Stomach (tissue), 9 donors: Measurements from ENCODE around the gene TMEM129. TPM values are rescaled to one million over a fixed set of nuclear protein-coding genes. Genes with fewer than 3 reads are reported as not detected.
"Not testable (repeated sequence)": the region's sequence is repeated elsewhere in the genome, so short reads cannot be mapped to it uniquely, and the experiment has no call there.

Experiments used
- DNase-seq, 2 donors: peaks; one replicate each; pipeline versions ENCODE4 v3.0.0 to v3.0.0-alpha.2; 2013 to 2019
- H3K27ac ChIP-seq, 5 donors: fragments of 200-600 bp in 4 of 5; sonication (generic) in 4 of 5; one replicate each; pipeline ENCODE4 v1.5.1; 2013 to 2019; ENCODE audit warnings: mild to moderate bottlenecking in 1 of 5, moderate library complexity in 1 of 5
- H3K27me3 ChIP-seq, 3 donors: fragments of 200-600 bp; sonication (generic); one replicate each; pipeline ENCODE4 v1.5.1; 2017 to 2019; ENCODE audit warnings: mixed run types in 1 of 3
- H3K36me3 ChIP-seq, 4 donors: fragments of 200-600 bp; sonication (generic); 1 replicate in 3 of 4; 2 replicates in 1 of 4; pipeline ENCODE4 v1.5.1; 2016 to 2019
- H3K4me1 ChIP-seq, 4 donors: fragments of 200-600 bp; sonication (generic); one replicate each; pipeline ENCODE4 v1.5.1; 2016 to 2019
- H3K4me3 ChIP-seq, 4 donors: fragments of 200-600 bp; sonication (generic) in 3 of 4; one replicate each; pipeline ENCODE4 v1.5.1; 2016 to 2019; ENCODE audit warnings: mild to moderate bottlenecking in 1 of 4
- H3K9me3 ChIP-seq, 4 donors: fragments of 200-600 bp; sonication (generic); one replicate each; pipeline ENCODE4 v1.5.1; 2016 to 2019
- EP300 ChIP-seq: sonication (generic); formaldehyde crosslinking; IDR thresholded peaks from one replicate; pipeline ENCODE4 v1.6.1; 2017; ENCODE audit warnings: antibody characterized with exemption
- POLR2A ChIP-seq, 4 donors: fragments of 450-650 bp; IDR thresholded peaks; one replicate each; pipeline ENCODE4 v1.6.1; 2016; ENCODE audit warnings: antibody characterized with exemption in 4 of 4, control low read depth in 2 of 4, mild to moderate bottlenecking in 1 of 4, moderate library complexity in 1 of 4
- POLR2AphosphoS5 ChIP-seq, 3 donors: sonication (generic); formaldehyde crosslinking; IDR thresholded peaks; one replicate each; pipeline ENCODE4 v1.6.1; 2016; ENCODE audit warnings: antibody characterized with exemption in 3 of 3
- WGBS, 5 donors: extraction: QIAGEN DNeasy Blood & Tissue Kit in 3 of 5; methylation state at CpG; one replicate each; pipeline versions ENCODE4 v1.1.5 to v1.1.7; 2013 to 2018; 5-methylcytosine and 5-hydroxymethylcytosine counted together
- intact Hi-C: fragments of 100-400 bp; cut with DNase I; formaldehyde crosslinking; loops from one replicate; pipeline ENCODE4 v1.15.1; 2023; ENCODE audit warnings: low total_unique reads
- polyA plus RNA-seq, 3 donors: library from polyadenylated mRNA; stranded (reverse); fragments of 200-250 nt; gene quantifications; one replicate each; pipeline ENCODE4 v1.2.3, GENCODE V29; 2013
- total RNA-seq, 5 donors: library from RNA; depleted of rRNA; stranded (reverse); fragments of >200 nt; gene quantifications; one replicate each; pipeline versions ENCODE4 v1.1.0 to v1.2.3, GENCODE V29; 2014 to 2016
- TF ChIP-seq, protein P1 (sequence below), 7 experiments: fragments of 450-650 bp in 4 of 7; fragments of 200-600 bp in 3 of 7; sonication (generic) in 3 of 7; IDR thresholded peaks; one replicate each; pipeline ENCODE4 v1.5.1; 2016 to 2019; ENCODE audit warnings: antibody characterized with exemption in 7 of 7, control low read depth in 2 of 7, mild to moderate bottlenecking in 1 of 7
- donor health status: healthy with polysubstance abuse.
- donor health status: Bipolar disorder and iron deficiency.
- donor health status: healthy.

Gene TMEM129
- total and polyA plus RNA-seq, 8 donors = 9.9 to 171 (median 24.8) TPM

DNA sequence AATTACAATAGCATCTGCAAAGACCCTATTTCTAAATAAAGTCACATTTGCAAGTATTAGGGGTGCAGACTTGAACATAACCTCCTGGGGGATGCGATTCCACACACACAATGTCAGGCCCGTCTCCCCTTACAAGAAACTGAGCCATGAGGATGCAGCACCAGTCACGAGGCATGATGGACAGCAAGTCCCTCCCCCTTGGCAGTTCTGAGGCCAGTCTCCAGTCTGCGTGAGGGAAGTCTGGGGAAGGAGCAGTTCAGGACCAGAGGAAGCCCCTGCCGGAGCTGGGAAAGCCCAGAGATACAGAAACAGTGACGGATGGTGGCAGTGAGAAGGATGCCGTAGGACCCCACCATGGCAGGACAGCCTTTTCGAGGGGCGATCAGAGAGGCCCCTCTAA, 46.4 kb downstream of the TMEM129 start:
- intact Hi-C loops = no loop called here
- Histone ChIP-seq H3K27me3 (no peaks in the 10 kb centered on the region), H3K36me3 (no peaks in the 10 kb centered on the region), H3K9me3 (no peaks in the 10 kb centered on the region), H3K4me1 (no peaks in the 10 kb centered on the region), H3K4me3 (no peak overlapping the region), H3K27ac (no peak overlapping the region)
- DNase-seq = no peak
- TF ChIP-seq EP300 = no peak
- TF ChIP-seq POLR2A (IDR thresholded peaks at IDR 0.05) = no peak
- TF ChIP-seq POLR2AphosphoS5 (IDR thresholded peaks at IDR 0.05) = no peak
- TF ChIP-seq, protein P1, sequence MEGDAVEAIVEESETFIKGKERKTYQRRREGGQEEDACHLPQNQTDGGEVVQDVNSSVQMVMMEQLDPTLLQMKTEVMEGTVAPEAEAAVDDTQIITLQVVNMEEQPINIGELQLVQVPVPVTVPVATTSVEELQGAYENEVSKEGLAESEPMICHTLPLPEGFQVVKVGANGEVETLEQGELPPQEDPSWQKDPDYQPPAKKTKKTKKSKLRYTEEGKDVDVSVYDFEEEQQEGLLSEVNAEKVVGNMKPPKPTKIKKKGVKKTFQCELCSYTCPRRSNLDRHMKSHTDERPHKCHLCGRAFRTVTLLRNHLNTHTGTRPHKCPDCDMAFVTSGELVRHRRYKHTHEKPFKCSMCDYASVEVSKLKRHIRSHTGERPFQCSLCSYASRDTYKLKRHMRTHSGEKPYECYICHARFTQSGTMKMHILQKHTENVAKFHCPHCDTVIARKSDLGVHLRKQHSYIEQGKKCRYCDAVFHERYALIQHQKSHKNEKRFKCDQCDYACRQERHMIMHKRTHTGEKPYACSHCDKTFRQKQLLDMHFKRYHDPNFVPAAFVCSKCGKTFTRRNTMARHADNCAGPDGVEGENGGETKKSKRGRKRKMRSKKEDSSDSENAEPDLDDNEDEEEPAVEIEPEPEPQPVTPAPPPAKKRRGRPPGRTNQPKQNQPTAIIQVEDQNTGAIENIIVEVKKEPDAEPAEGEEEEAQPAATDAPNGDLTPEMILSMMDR (IDR thresholded peaks at IDR 0.05) = no peak
- 65 to 74% (median 69%) methylated on average over 9 of the region's 9 CpGs for WGBS, 5 donors

DNA sequence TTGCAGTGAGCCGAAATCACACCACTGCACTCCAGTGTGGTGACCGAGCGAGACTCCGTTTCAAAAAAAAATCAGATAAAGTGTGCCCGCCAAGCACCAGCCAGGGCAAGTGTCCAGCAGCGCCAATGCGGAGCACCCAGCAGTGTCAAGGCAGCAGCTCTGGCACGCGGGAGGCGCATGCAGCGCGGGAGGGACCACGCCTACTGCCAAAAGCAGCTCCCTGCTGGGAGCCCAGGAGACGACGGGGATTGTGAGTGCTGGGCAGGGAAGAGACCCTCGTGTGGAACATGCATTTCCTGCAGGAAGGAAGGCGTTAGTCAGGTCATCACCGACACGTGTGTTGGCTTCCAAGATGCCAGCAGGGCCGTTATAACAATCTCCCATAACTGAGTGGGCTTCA, 47.5 kb downstream of the TMEM129 start:
- no peak for DNase-seq
- H3K27me3 ChIP-seq = no peaks in the 10 kb centered on the region
- H3K9me3 ChIP-seq = no peaks in the 10 kb centered on the region
- no peak overlapping the region for H3K27ac ChIP-seq
- H3K36me3 ChIP-seq = no peaks in the 10 kb centered on the region
- no peak for TF ChIP-seq POLR2AphosphoS5 (IDR thresholded peaks at IDR 0.05)
- TF ChIP-seq, protein P1 (IDR thresholded peaks at IDR 0.05) = no peak
- H3K4me1 ChIP-seq = no peaks in the 10 kb centered on the region
- intact Hi-C loops = no loop called here
- H3K4me3 ChIP-seq = no peak overlapping the region
- 85 to 88% (median 86%) methylated on average over 20 of the region's 20 CpGs for WGBS, 5 donors

DNA sequence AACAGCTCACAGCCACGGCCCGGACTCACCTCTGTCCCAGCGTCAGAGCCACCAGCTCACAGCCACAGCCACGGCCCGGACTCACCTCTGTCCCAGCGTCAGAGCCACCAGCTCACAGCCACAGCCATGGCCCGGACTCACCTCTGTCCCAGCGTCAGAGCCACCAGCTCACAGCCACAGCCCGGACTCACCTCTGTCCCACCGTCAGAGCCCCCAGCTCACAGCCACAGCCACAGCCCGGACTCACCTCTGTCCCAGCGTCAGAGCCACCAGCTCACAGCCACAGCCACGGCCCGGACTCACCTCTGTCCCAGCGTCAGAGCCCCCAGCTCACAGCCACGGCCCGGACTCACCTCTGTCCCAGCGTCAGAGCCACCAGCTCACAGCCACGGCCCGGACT, 50.1 kb downstream of the TMEM129 start:
- H3K4me3 ChIP-seq, H3K4me1 ChIP-seq, H3K27me3 ChIP-seq, H3K9me3 ChIP-seq, DNase-seq, H3K27ac ChIP-seq, intact Hi-C loops, H3K36me3 ChIP-seq: not testable (repeated sequence)
- 91 to 96% (median 92%) methylated on average over 14 to 20 of the region's 20 CpGs for WGBS, 5 donors

DNA sequence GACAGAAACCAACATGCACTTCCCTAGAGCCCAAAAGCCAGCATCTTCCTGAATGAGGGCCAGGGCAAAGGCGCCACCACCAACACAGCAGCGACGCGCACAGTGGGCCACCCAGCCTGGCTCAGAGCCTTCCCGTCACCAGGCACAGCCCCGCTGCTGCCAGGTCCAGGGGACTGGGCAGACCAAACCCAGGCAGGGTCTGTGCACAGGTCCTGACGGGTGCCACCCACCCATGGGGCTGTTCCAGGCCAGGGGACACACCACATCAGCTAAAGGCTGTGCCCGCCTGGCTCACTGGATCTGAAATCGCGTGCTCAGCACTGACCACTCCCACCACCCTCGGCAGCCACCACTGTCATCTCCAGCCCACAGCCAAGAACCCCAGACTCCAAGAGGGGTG, 50.8 kb downstream of the TMEM129 start:
- Histone ChIP-seq H3K36me3 (no peaks in the 10 kb centered on the region), H3K27ac (no peak overlapping the region), H3K9me3 (no peaks in the 10 kb centered on the region), H3K4me3 (no peak overlapping the region), H3K4me1 (peaks cover 0 to 6% (median 2%) of the 10 kb centered on the region in 4 donors), H3K27me3 (no peaks in the 10 kb centered on the region)
- intact Hi-C loops = no loop called here
- WGBS, 5 donors = 63 to 94% (median 90%) methylated on average over 1 to 11 of the region's 11 CpGs
- no peak for TF ChIP-seq POLR2A (IDR thresholded peaks at IDR 0.05)
- no peak for TF ChIP-seq POLR2AphosphoS5 (IDR thresholded peaks at IDR 0.05)
- TF ChIP-seq EP300 = no peak
- TF ChIP-seq, protein P1 (IDR thresholded peaks at IDR 0.05) = no peak
- no peak for DNase-seq

DNA sequence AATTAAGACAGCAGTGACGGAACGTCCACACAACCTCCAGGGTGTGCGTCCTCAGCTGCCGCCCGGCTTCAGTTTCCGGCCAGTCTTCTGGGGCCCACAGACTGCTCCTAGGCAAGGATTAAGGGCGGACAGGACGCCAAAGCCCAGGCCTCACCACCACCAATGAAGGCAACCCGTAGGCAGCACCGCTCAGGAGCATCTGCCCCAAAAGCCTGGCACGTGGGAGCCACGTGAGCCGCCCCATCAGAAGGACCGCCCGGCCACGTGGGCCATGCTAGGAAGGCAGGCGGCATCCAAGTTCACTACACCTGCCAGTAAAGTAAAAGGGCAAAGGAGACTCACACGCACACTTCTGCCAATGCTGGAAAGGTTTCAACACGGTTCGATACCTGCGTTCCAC, 51.3 kb downstream of the TMEM129 start:
- no peaks in the 10 kb centered on the region for H3K36me3 ChIP-seq
- intact Hi-C loops = no loop called here
- no peak overlapping the region for H3K4me3 ChIP-seq
- TF ChIP-seq POLR2A (IDR thresholded peaks at IDR 0.05) (no peak), EP300 (no peak), POLR2AphosphoS5 (IDR thresholded peaks at IDR 0.05) (no peak)
- TF ChIP-seq, protein P1 (IDR thresholded peaks at IDR 0.05) = no peak
- no peaks in the 10 kb centered on the region for H3K27me3 ChIP-seq
- WGBS, 5 donors = 90 to 94% (median 93%) methylated on average over 17 to 21 of the region's 21 CpGs
- H3K9me3 ChIP-seq = no peaks in the 10 kb centered on the region
- H3K4me1 ChIP-seq = peaks cover 0 to 6% (median 2%) of the 10 kb centered on the region in 4 donors
- no peak for DNase-seq
- no peak overlapping the region for H3K27ac ChIP-seq
